ENCODE data around the gene CEMIP.

The CEMIP gene

GRCh38 chr15:80856400-80856799, 77.2 kb downstream of the CEMIP start:
- no peaks in the 10 kb centered on the region for H3K79me2 ChIP-seq (ENCODE audit: insufficient read depth, low read length)
- no peaks in the 10 kb centered on the region for H4K20me1 ChIP-seq (ENCODE audit: low read depth, low read length)
- no peak overlapping the region for H3K9ac ChIP-seq (ENCODE audit: low read length)
- H2AFZ ChIP-seq (ENCODE audit: low read depth, low read length, severe bottlenecking) = no peak overlapping the region
- H3K9me3 ChIP-seq (ENCODE audit: insufficient read depth, low read length) = no peaks in the 10 kb centered on the region
- no peak for TF ChIP-seq EZH2phosphoT487 (conservative IDR thresholded peaks at IDR 0.05; ENCODE audit: low read length)
- TF ChIP-seq CTCF (IDR thresholded peaks at IDR 0.05; ENCODE audit: insufficient read depth, low read length, poor library complexity, severe bottlenecking) = no peak
- H3K9me2 ChIP-seq (replicated peaks; ENCODE audit: insufficient read depth, low read length) = no peaks in the 10 kb centered on the region
- H3F3A ChIP-seq (ENCODE audit: insufficient read depth) = no peaks in the 10 kb centered on the region
- H3K4me2 ChIP-seq (ENCODE audit: low read depth, low read length, poor library complexity, severe bottlenecking) = no peak overlapping the region
- H3K27ac ChIP-seq (ENCODE audit: low read depth, low read length) = no peak overlapping the region
- no peaks in the 10 kb centered on the region for H3K27me3 ChIP-seq (ENCODE audit: low read length)
- no peak overlapping the region for H3K4me3 ChIP-seq (ENCODE audit: insufficient read depth, low read length, poor library complexity, severe bottlenecking)
- H3K36me3 ChIP-seq (ENCODE audit: low read length) = no peaks in the 10 kb centered on the region

GRCh38 chr15:80856809-80857377, 77.7 kb downstream of the CEMIP start:
- no peaks in the 10 kb centered on the region for H3K9me3 ChIP-seq (ENCODE audit: insufficient read depth, low read length)
- no peaks in the 10 kb centered on the region for H4K20me1 ChIP-seq (ENCODE audit: low read depth, low read length)
- no peak overlapping the region for H2AFZ ChIP-seq (ENCODE audit: low read depth, low read length, severe bottlenecking)
- H3K36me3 ChIP-seq (ENCODE audit: low read length) = no peaks in the 10 kb centered on the region
- no peaks in the 10 kb centered on the region for H3K27me3 ChIP-seq (ENCODE audit: low read length)
- no peak overlapping the region for H3K4me3 ChIP-seq (ENCODE audit: insufficient read depth, low read length, poor library complexity, severe bottlenecking)
- H3K9me2 ChIP-seq (replicated peaks; ENCODE audit: insufficient read depth, low read length) = no peaks in the 10 kb centered on the region
- no peak overlapping the region for H3K27ac ChIP-seq (ENCODE audit: low read depth, low read length)
- H3K9ac ChIP-seq (ENCODE audit: low read length) = no peak overlapping the region
- no peaks in the 10 kb centered on the region for H3F3A ChIP-seq (ENCODE audit: insufficient read depth)
- TF ChIP-seq CTCF (IDR thresholded peaks at IDR 0.05; ENCODE audit: insufficient read depth, low read length, poor library complexity, severe bottlenecking) (no peak), EZH2phosphoT487 (conservative IDR thresholded peaks at IDR 0.05; ENCODE audit: low read length) (no peak)
- no peaks in the 10 kb centered on the region for H3K79me2 ChIP-seq (ENCODE audit: insufficient read depth, low read length)
- no peak overlapping the region for H3K4me2 ChIP-seq (ENCODE audit: low read depth, low read length, poor library complexity, severe bottlenecking)

- Histone ChIP-seq H3K9me3 (ENCODE audit: insufficient read depth, low read length) (no peaks in the 10 kb centered on the region), H3F3A (ENCODE audit: insufficient read depth) (no peaks in the 10 kb centered on the region), H3K9ac (ENCODE audit: low read length) (no peak overlapping the region), H4K20me1 (ENCODE audit: low read depth, low read length) (no peaks in the 10 kb centered on the region), H3K79me2 (ENCODE audit: insufficient read depth, low read length) (no peaks in the 10 kb centered on the region), H3K27ac (ENCODE audit: low read depth, low read length) (no peak overlapping the region), H3K27me3 (ENCODE audit: low read length) (no peaks in the 10 kb centered on the region), H3K9me2 (replicated peaks; ENCODE audit: insufficient read depth, low read length) (no peaks in the 10 kb centered on the region), H3K4me2 (ENCODE audit: low read depth, low read length, poor library complexity, severe bottlenecking) (no peak overlapping the region), H3K4me3 (ENCODE audit: insufficient read depth, low read length, poor library complexity, severe bottlenecking) (no peak overlapping the region), H3K36me3 (ENCODE audit: low read length) (no peaks in the 10 kb centered on the region), H2AFZ (ENCODE audit: low read depth, low read length, severe bottlenecking) (no peak overlapping the region)
- TF ChIP-seq EZH2phosphoT487 (conservative IDR thresholded peaks at IDR 0.05; ENCODE audit: low read length) (no peak), CTCF (IDR thresholded peaks at IDR 0.05; ENCODE audit: insufficient read depth, low read length, poor library complexity, severe bottlenecking) (no peak)
These were observed 82.6 kb downstream of the CEMIP start for GRCh38 chr15:80861731-80862170.

Measured in SU-DHL-6 (cell line).